HG03571 (cell line): Measurements from ENCODE around the gene U2SURP.
"Not testable (repeated sequence)": the region's sequence is repeated elsewhere in the genome, so short reads cannot be mapped to it uniquely, and the experiment has no call there.

Experiments used
- ATAC-seq: cut with Tn5 transposase; IDR thresholded peaks from one replicate; pipeline ENCODE4 v1.9.1; 2021; ENCODE audit not compliant: unreplicated experiment

The U2SURP gene

GRCh38 chr3:142976621-142977398 is 24.6 kb upstream of the U2SURP start:
- ATAC-seq = no peak

GRCh38 chr3:142977399-142977728 is 24.0 kb upstream of the U2SURP start:
- no peak for ATAC-seq

GRCh38 chr3:142981108-142981507 is 20.3 kb upstream of the U2SURP start:
- ATAC-seq = no peak

DNA sequence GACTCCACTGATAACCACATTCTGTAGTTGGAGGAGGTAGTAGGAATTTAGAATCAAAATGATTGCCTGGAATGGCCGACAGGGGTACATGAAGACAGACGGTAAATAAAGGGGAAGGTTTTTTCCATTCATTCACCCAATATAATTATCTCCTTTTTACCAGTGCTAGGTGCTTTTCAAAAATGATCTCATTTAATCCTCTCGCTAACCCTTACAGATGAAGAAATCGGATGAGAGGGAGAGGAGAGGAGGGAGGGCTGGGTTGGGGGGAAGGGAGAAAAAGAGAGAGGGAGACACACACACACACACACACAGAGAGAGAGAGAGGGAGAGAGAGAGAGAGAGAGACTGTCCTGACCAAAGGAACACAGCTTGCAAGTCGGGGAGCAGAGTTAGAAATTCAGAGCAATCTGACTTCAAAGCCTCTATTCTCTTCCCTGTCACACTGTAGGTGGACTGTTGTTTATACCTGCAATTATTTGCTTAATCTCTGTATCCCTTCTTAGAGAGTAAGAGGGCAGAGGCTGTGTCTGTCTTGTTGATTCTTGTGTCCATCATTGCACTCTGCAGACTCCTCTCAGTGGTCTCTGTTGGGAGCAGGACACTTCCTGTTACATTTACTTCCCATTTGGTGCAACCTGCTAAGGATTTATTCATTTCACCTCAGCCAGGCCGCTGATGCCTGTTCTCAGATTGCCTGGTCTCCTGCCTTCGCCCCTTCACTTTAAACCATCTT is 19.2 kb upstream of the U2SURP start:
- no peak for ATAC-seq

GRCh38 chr3:142983318-142983717 is 18.1 kb upstream of the U2SURP start:
- no peak for ATAC-seq

GRCh38 chr3:142984255-142984654 is 17.1 kb upstream of the U2SURP start:
- ATAC-seq = no peak

GRCh38 chr3:142987080-142987700 is 14.2 kb upstream of the U2SURP start:
- ATAC-seq = peak; percentile 45

DNA sequence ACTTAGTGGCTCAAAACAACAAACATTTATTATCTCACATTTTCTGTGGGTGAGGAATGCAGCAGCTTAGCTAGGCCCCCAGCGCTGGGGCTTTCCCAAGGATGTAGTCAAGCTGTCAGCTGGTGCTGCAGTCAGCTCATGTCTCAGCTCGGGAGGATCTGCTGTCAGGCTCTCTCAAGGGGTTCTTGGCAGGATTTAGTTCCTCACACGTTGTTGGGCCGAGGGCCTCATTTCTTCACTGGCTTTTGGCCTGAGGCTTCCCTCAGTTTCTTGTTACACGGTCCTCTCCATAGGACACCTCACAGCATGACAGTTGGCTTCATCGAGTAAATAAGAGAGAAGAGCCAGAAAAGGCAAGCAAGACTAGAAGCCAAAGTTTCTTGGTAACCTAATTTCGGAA is 13.7 kb upstream of the U2SURP start:
- no peak for ATAC-seq

DNA sequence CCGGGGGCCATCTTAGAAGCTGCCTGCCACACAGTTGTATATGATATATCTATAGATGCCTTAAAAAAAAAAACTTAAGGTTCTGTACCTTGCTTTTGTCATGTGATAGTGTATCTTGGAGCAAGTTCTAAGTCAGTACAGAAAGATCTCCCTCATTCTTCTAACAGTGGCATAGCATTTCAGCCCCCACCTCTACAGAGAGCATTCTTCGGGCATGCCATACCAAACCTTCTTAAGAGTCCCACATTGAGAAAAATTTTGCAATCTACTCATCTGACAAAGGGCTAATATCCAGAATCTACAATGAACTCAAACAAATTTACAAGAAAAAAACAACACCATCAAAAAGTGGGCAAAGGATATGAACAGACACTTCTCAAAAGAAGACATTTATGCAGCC is 13.1 kb upstream of the U2SURP start:
- ATAC-seq = not testable (repeated sequence)

DNA sequence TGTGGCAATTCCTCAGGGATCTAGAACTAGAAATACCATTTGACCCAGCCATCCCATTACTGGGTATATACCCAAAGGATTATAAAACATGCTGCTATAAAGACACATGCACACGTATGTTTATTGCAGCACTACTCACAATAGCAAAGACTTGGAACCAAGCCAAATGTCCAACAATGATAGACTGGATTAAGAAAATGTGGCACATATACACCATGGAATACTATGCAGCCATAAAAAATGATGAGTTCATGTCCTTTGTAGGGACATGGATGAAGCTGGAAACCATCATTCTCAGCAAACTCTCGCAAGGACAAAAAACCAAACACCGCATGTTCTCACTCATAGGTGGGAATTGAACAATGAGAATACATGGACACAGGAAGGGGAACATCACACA is 12.5 kb upstream of the U2SURP start:
- not testable (repeated sequence) for ATAC-seq

DNA sequence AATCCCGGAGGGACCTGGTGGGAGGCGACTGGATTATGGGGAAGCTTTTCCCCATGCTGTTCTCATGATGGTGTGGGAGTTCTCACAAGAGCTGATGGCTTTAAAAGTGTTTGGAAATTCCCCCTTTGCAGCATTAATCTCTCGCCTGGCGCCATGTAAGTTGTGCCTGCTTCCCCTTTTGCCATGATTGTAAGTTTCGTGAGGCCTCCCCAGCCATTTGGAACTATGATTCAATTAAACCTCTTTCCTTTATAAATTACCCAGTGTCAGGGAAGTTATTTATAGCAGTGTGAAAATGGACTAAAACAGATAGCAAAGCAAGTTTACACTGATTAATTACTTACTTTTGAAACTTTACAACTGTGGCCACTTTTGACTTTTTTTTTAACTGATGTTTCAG is 10.6 kb upstream of the U2SURP start:
- ATAC-seq = no peak

DNA sequence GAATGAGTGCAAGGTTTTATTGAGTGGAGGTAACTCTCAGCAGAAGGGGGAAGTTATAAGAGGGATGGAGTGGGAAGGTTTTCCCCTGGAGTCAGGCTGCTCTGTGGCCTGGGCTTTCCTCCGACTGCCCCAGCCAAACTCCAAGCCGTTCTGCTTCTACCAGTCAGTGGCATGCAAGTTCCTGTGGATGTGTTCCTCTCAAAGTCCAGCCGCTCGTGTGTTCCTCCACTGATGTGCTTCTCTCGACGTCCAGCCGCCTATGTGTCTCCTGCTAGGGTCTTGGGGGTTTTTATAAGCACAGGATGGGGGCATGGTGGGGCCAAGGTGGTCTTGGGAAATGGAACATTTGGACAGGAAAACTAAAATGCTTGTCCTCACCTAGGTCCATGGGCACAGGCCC is 9.0 kb upstream of the U2SURP start:
- no peak for ATAC-seq

DNA sequence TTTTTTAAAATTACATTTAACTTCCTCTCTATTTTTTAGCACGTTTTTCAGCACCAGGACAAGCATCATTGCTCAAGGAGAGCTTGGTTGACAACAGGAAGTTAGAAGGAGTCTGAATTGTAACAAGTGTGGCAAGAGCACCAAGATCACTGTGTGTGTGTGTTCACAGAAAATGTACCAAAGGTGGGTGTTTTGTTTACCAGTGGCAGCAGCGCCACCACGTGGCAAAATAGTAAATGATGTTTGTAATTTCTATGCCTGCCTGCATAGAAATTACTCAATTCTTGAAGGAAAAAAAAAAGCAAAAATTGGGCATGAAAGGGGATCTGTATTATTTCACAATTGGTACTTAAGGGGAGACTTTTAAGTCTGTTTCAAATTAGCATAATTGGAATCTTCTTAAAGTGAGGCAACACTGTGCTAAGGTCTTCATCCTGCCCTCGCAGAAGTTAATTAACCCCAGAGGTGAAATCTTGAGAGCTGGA is 7.4 kb upstream of the U2SURP start:
- no peak for ATAC-seq

- ATAC-seq = no peak
Measured at GRCh38 chr3:142997330-142997729, 4.0 kb upstream of the U2SURP start.

DNA sequence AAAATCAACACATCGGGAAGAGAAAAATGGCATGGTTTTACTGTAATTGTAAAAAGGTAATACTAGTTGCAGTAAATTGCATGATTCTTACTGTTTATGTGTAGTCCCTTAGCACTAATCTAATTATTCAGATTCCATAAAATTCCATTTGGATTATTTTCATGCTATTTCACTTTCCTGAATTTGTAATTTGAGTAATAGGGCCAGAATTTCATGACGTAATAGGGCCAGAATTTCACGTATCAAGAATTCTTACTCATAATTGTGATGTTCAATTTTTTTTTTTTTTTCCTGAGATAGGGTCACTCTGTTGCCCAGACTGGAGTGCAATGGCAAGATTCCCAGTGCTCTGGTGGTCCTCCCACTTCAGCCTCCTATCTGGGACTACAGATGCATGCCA is 2.9 kb upstream of the U2SURP start:
- ATAC-seq = no peak

DNA sequence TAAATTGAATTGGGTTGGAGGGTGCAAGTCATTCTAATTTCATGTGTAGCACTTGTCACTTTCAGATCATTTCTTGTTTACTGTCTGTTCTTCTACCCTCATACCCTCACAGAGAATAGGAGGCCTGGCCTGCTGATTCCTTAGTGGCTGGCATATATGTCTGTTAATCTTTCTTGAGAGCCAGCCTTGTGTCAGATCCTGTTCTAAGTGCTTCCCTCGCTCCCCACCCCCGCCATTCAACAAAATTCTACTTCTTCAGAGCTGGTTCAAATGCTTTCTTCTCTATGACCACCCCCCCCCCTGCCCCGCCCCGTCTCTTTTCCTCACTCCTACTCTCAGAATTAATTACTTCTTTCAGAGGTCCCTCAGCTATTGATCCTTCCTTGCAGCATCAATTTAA is 1.5 kb upstream of the U2SURP start:
- no peak for ATAC-seq

DNA sequence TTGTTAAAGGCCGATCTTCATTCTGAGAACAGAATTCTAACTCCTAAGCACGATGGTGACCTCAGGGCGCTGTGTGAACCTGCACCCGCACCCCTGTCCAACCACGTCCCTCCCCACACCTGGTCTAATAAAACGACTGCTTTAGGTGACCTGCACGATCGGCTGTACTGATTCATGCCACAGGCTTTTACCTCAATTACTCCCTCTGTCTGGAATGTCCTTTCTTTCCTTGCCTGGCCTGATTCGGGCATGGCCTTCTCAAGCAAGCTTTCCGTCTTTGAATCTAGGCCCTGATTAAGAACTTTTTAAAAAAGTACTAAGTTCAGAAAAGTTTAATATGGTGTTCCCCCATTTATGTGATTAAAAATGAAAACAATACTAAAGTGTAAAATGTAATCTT is 842 bp upstream of the U2SURP start:
- ATAC-seq = no peak

DNA sequence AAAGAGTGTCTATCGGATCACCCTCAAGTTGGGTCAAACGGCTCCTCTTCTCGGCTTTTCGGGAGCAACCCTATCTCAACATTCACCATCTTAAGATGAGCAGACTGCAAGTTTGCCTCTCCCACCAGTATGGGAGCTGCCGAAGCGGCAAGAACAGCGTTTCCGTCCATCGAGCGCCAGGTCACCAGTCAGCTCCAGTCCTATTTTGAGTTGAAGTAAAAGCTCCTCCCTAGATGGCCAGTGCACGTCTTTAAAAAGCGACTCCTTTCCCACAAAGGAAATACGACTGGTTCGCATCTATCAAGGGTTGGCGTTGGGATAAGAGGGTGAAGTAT is 369 bp upstream of the U2SURP start:
- ATAC-seq = peak; percentile 74

DNA sequence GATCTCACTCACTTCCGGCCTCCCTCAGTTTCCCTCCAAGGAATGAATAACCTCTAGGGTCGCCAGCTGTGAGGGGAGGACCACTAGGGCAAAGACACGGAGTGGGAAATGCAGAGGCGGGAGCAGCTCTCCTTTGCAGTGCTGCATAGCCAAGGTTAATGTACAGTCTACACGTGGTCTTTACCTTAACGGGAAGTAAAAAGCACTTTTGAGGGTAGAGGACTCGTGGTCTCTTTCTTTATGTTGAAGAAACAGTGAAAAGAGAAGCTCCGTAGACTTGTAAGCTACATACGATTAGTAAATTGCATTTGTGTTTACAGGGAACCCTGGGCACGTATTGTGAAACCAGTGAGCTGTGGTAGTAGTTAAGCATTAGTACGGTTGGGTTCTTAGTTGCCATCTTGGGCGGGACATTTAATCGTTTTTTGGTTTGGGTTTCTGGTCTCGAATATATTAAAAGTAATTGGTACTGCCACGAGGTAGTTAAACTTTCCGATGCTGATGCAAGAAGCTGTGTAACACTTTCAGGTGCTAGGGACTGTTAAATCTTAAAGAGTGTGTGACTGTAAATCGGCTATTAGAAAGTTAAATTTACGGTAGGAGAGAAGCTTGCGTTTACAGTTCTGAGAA is 828 bp downstream of the U2SURP start:
- ATAC-seq = peak; percentile 21

DNA sequence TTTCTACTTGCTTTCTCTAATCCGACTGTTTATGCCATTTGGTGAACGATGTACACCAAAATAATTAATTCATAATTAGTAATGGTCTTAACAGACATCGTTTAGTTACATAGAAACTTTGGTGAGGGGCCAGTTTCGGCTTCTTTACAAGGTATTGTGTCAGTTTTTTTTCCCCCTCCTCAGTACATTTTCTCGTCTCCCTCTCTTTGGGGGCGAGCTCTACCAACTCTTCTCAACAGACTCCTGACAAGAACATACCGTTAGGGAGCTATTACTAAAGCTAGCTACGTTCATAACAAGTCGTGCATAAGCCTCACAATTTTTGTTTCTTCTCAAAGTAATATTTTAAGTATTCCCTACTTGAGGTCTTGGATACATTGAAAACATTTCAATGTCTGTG is 1.4 kb downstream of the U2SURP start:
- no peak for ATAC-seq

DNA sequence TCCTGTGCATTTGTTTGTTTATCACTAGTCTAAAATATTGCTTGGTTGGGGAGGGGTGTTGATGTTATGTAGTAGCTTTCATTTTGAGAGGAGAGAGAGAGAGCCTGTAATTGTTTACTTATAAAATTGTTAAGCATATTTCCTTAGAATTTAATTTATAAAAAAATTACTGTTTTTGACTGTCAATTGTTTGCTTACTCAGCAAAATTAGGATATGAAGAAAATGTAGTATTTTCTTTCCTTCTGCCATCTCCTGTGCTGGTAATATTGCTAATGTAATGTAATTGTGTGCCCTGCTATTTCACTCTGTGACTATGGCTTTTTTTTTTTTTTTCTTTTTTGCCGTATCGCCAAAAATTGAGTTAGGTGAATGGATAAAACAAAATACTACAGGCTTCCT is 3.5 kb downstream of the U2SURP start:
- no peak for ATAC-seq

GRCh38 chr3:143010024-143010423 is 8.7 kb downstream of the U2SURP start:
- ATAC-seq = no peak
